Pancreas (tissue), 10 donors: ENCODE data around the gene HDGFL1. TPM values are rescaled to one million over a fixed set of nuclear protein-coding genes. Genes with fewer than 3 reads are reported as not detected.

Source experiments
- ATAC-seq, 4 donors: fragments of 200-7000 bp; cut with Tn5 transposase; one replicate each; pipeline versions ENCODE4 v1.8.0 to v1.9.1; 2020; ENCODE audit warnings: mild to moderate bottlenecking in 4 of 4, moderate library complexity in 4 of 4
- DNase-seq, 6 donors: peaks; one replicate each; pipeline ENCODE4 v3.0.0-alpha.2; 2020
- FAIRE-seq: peaks from 2 replicates; lab custom pipeline; 2012; peaks lifted over from hg19 to GRCh38; lab: Jason Lieb, UNC
- H3K27ac ChIP-seq, 4 donors: fragments of 200-600 bp; sonication (generic); 1 replicate in 3 of 4; 2 replicates in 1 of 4; pipeline versions ENCODE4 v1.5.0 to v1.8.0; 2020
- H3K27me3 ChIP-seq, 4 donors: fragments of 200-600 bp; one replicate each; pipeline ENCODE4 v1.8.0; 2021
- H3K36me3 ChIP-seq, 3 donors: fragments of 200-600 bp; sonication (generic) in 1 of 3; one replicate each; pipeline versions ENCODE4 v1.5.0 to v1.8.0; 2020 to 2021
- H3K4me1 ChIP-seq, 3 donors: fragments of 200-600 bp; one replicate each; pipeline ENCODE4 v1.8.0; 2021
- H3K4me3 ChIP-seq, 4 donors: fragments of 200-600 bp; sonication (generic) in 2 of 4; one replicate each; pipeline versions ENCODE4 v1.5.0 to v1.8.0; 2020 to 2021
- H3K9me3 ChIP-seq, 4 donors: fragments of 200-600 bp; one replicate each; pipeline ENCODE4 v1.8.0; 2021
- WGBS, 2 donors: extraction: QIAGEN DNeasy Blood & Tissue Kit; methylation state at CpG; one replicate each; pipeline ENCODE4 v1.1.7; 2013; 5-methylcytosine and 5-hydroxymethylcytosine counted together
- intact Hi-C, 3 donors: fragments of 100-400 bp; cut with DNase I; formaldehyde crosslinking; loops; one replicate each; pipeline versions ENCODE4 v1.11.1 to v1.14.2; 2022
- polyA plus RNA-seq, 2 donors: library from polyadenylated mRNA; stranded (reverse); fragments of 200-250 nt; gene quantifications; one replicate each; pipeline ENCODE4 v1.2.3, GENCODE V29; 2013
- total RNA-seq, 6 donors: library from RNA; stranded (reverse); fragmentation: NEBNext Ultra II Directional in 4 of 6; extraction: Animal tissue kit (Norgen Biotek cat#: 25700) in 4 of 6; gene quantifications; one replicate each; pipeline versions ENCODE4 v1.2.1 to v1.2.4, GENCODE V29; 2021 to 2023
- TF ChIP-seq, protein P1 (sequence below), 4 donors: fragments of 200-600 bp; sonication (generic) in 3 of 4; IDR thresholded peaks; one replicate each; pipeline versions ENCODE4 v1.5.0 to v1.8.0; 2021; ENCODE audit warnings: antibody characterized with exemption in 4 of 4
- donor health status: healthy with polysubstance abuse.
- donor health status: DM: no; HTN: no; CAD: no; lungs with moderate emphysema.
- donor health status: DM: no; HTN: no; CAD: no.
- donor health status: control.
- donor health status: control.
- donor health status: Bipolar disorder and iron deficiency.
- donor health status: DM: yes; HTN: yes; CAD: no.
- donor health status: DM: no; HTN: no; CAD: no.
- donor health status: DM: no; HTN: no; CAD: no.
- donor health status: DM: yes; HTN: yes; CAD: no.

HDGFL1 gene
- total and polyA plus RNA-seq, 8 donors: not detected

DNA sequence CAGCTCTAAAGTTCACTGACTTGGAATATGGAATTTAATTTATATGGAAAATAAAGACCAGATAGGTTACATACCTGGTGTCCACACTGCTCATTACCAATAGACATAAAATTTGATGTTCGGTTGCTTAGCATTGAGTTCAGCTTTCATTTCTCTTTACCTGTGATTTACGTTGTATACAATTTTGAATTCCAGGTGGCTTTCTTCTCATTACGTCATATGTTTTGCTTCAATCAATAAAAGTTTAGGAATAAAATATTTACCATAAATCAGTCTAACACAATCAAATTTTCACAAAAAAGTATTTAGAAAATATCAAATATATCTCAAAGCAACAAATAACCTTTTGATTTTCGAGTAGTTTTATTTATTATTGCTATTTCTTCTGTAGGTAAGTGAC lies 40.8 kb downstream of the HDGFL1 start:
- no peak for FAIRE-seq
- H3K27ac ChIP-seq: no peak overlapping the region
- intact Hi-C loops: no loop called here
- peaks cover 0 to 3% (median 0%) of the 10 kb centered on the region in 3 donors for H3K4me1 ChIP-seq
- no peak overlapping the region for H3K4me3 ChIP-seq
- WGBS, 2 donors: 62 to 86% methylated on average over 4 of the region's 4 CpGs
- no peaks in the 10 kb centered on the region for H3K27me3 ChIP-seq
- H3K36me3 ChIP-seq: no peaks in the 10 kb centered on the region
- TF ChIP-seq, protein P1, sequence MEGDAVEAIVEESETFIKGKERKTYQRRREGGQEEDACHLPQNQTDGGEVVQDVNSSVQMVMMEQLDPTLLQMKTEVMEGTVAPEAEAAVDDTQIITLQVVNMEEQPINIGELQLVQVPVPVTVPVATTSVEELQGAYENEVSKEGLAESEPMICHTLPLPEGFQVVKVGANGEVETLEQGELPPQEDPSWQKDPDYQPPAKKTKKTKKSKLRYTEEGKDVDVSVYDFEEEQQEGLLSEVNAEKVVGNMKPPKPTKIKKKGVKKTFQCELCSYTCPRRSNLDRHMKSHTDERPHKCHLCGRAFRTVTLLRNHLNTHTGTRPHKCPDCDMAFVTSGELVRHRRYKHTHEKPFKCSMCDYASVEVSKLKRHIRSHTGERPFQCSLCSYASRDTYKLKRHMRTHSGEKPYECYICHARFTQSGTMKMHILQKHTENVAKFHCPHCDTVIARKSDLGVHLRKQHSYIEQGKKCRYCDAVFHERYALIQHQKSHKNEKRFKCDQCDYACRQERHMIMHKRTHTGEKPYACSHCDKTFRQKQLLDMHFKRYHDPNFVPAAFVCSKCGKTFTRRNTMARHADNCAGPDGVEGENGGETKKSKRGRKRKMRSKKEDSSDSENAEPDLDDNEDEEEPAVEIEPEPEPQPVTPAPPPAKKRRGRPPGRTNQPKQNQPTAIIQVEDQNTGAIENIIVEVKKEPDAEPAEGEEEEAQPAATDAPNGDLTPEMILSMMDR (IDR thresholded peaks at IDR 0.05): no peak
- no peak for DNase-seq
- ATAC-seq: no peak
- H3K9me3 ChIP-seq: no peaks in the 10 kb centered on the region

DNA sequence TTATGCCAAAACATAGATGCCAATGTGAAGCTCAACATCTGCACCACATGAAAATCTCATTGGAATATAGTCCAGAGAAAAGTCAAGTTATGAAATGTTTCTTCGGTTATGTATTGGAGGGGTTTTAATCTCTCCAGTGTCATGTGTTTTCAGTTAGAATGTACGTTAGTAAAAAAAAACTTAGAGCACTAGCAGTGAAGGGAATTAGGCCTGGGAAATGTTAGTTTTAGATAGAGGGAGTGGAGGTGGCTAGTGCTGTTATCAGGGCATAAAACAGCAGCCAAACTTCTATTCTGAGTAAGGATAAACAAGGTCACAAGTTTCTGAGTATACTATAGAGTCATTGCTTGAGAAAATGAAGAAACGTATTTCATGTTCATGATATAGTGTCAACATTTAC lies 42.9 kb downstream of the HDGFL1 start:
- Histone ChIP-seq H3K27me3 (no peaks in the 10 kb centered on the region), H3K4me1 (peaks cover 0 to 3% (median 0%) of the 10 kb centered on the region in 3 donors), H3K36me3 (no peaks in the 10 kb centered on the region), H3K27ac (no peak overlapping the region), H3K4me3 (no peak overlapping the region), H3K9me3 (no peaks in the 10 kb centered on the region)
- FAIRE-seq (no peak), DNase-seq (no peak), ATAC-seq (peak in 3 of 4 donors; percentile 35 to 54 (median 36))
- TF ChIP-seq, protein P1 (IDR thresholded peaks at IDR 0.05): no peak
- intact Hi-C loops: no loop called here
- 30 to 32% methylated on average over 3 of the region's 3 CpGs for WGBS, 2 donors

DNA sequence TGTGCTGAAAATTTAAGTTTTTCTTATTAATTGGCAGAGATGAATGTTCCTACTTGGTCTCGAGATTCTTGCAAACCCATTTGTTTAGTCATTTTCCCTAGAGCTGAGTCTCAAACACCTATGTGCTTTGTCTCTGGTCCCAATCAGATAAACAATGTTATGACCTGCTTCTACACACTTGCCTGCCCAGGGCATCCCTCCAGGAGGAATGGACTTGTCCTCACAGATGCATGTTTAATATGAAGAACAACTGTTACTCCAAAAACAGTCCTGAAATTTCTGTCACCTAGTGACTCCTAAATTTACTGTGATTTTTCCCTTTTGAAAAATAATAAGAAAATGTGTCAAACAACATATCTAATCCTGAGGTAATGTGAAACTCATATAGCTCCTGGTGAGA lies 43.7 kb downstream of the HDGFL1 start:
- DNase-seq: no peak
- H3K27ac ChIP-seq: no peak overlapping the region
- ATAC-seq: no peak
- WGBS, 2 donors: 85% methylated on average over 1 of the region's 1 CpG
- intact Hi-C loops: no loop called here
- no peak overlapping the region for H3K4me3 ChIP-seq
- FAIRE-seq: no peak
- TF ChIP-seq, protein P1 (IDR thresholded peaks at IDR 0.05): no peak
- H3K4me1 ChIP-seq: peaks cover 0 to 3% (median 0%) of the 10 kb centered on the region in 3 donors
- H3K36me3 ChIP-seq: no peaks in the 10 kb centered on the region
- H3K27me3 ChIP-seq: no peaks in the 10 kb centered on the region
- H3K9me3 ChIP-seq: no peaks in the 10 kb centered on the region

DNA sequence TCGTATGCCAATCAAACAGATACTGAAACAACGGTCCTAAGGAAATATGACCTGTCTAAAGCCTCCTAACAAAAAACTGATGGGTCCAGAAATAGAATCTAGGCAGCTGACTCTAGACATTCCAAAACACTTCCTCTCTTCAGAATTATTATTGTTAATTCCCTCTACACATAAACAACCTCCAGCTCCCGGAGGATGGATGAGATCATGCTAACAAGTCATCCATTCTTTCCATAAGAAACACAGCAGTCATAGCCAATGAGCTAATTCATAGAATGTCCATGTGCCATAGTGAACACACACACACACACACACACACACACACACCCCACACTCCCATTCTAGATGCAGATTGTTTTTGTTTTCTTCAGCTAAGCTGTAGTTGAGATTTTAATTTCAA lies 44.3 kb downstream of the HDGFL1 start:
- ATAC-seq: no peak
- peaks cover 0 to 3% (median 0%) of the 10 kb centered on the region in 3 donors for H3K4me1 ChIP-seq
- no peak for DNase-seq

DNA sequence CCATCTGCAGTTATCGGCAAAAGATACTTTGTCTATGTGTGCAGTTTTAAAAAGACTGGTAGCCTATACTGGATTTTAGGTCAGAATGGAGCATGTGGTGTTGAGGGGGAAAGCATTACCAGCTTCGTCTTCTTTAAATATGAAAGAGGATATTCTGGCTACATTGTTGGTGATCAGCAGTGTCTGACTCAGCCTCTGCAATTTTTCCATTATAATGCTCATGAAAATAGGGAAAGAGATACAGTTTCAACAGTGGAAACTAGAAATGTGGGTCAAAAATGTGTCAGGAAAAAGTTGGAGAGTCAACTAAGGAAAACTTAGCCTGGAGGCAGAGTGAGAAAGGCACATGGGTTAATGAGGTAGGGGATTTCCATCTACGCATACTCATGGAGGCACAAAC lies 45.2 kb downstream of the HDGFL1 start:
- ATAC-seq (no peak), FAIRE-seq (no peak), DNase-seq (no peak)
- peaks cover 0 to 3% (median 0%) of the 10 kb centered on the region in 3 donors for H3K4me1 ChIP-seq
- no peaks in the 10 kb centered on the region for H3K36me3 ChIP-seq
- H3K27ac ChIP-seq: no peak overlapping the region
- 65 to 97% methylated on average over 3 of the region's 3 CpGs for WGBS, 2 donors
- H3K4me3 ChIP-seq: no peak overlapping the region
- intact Hi-C loops: no loop called here
- H3K9me3 ChIP-seq: no peaks in the 10 kb centered on the region
- H3K27me3 ChIP-seq: no peaks in the 10 kb centered on the region
- TF ChIP-seq, protein P1 (IDR thresholded peaks at IDR 0.05): no peak

More for the DNA sequence above, 44.3 kb downstream of the HDGFL1 start:
- intact Hi-C loops: no loop called here
- no peak overlapping the region for H3K4me3 ChIP-seq
- no peak for FAIRE-seq
- H3K36me3 ChIP-seq: no peaks in the 10 kb centered on the region
- H3K9me3 ChIP-seq: no peaks in the 10 kb centered on the region
- H3K27ac ChIP-seq: no peak overlapping the region
- WGBS, 2 donors: 77 to 84% methylated on average over 3 of the region's 3 CpGs
- H3K27me3 ChIP-seq: no peaks in the 10 kb centered on the region
- TF ChIP-seq, protein P1 (IDR thresholded peaks at IDR 0.05): no peak
